Mucosa of descending colon (tissue), 3 donors: Measurements from ENCODE around the gene SHROOM1. TPM values are rescaled to one million over a fixed set of nuclear protein-coding genes. Genes with fewer than 3 reads are reported as not detected.

Experiments
- ATAC-seq: fragments of 200-7000 bp; cut with Tn5 transposase; one replicate; pipeline ENCODE4 v1.9.1; 2020; ENCODE audit warnings: mild to moderate bottlenecking, moderate library complexity
- DNase-seq, 3 donors: peaks; one replicate each; pipeline ENCODE4 v3.0.0-alpha.2; 2020
- H3K36me3 ChIP-seq: fragments of 200-600 bp; one replicate; pipeline ENCODE4 v1.8.0; 2021; ENCODE audit warnings: low read depth, mild to moderate bottlenecking
- H3K4me1 ChIP-seq: fragments of 200-600 bp; one replicate; pipeline ENCODE4 v1.8.0; 2021; ENCODE audit warnings: low read depth, mild to moderate bottlenecking
- H3K4me3 ChIP-seq: fragments of 200-600 bp; one replicate; pipeline ENCODE4 v1.8.0; 2021; ENCODE audit warnings: mild to moderate bottlenecking
- H3K9me3 ChIP-seq: fragments of 200-600 bp; one replicate; pipeline ENCODE4 v1.8.0; 2021; ENCODE audit warnings: mild to moderate bottlenecking
- intact Hi-C, 2 donors: fragments of 100-400 bp; cut with DNase I in 1 of 2; cut with micrococcal nuclease in 1 of 2; formaldehyde crosslinking; loops; one replicate each; pipeline versions ENCODE4 v1.11.0 to v1.11.1; 2022; cut with DNase I, micrococcal nuclease
- total RNA-seq, 3 donors: library from RNA; stranded (reverse); fragmentation: NEBNext Ultra II Directional in 2 of 3; extraction: Animal tissue kit (Norgen Biotek cat#: 25700) in 2 of 3; gene quantifications; one replicate each; pipeline versions ENCODE4 v1.2.1 to v1.2.4, GENCODE V29; 2021 to 2023
- TF ChIP-seq, protein P1 (sequence below): fragments of 200-600 bp; IDR thresholded peaks from one replicate; pipeline ENCODE4 v1.8.0; 2022; ENCODE audit warnings: antibody characterized with exemption, mild to moderate bottlenecking
- donor health status: DM: no; HTN: no; CAD: no; lungs with moderate emphysema.
- donor health status: DM: no; HTN: no; CAD: no.
- donor health status: DM: no; HTN: yes; CAD: no.

The SHROOM1 gene
- total RNA-seq, 3 donors from 2014 or later, result 37.3 to 93.5 (median 63.0) TPM

DNA sequence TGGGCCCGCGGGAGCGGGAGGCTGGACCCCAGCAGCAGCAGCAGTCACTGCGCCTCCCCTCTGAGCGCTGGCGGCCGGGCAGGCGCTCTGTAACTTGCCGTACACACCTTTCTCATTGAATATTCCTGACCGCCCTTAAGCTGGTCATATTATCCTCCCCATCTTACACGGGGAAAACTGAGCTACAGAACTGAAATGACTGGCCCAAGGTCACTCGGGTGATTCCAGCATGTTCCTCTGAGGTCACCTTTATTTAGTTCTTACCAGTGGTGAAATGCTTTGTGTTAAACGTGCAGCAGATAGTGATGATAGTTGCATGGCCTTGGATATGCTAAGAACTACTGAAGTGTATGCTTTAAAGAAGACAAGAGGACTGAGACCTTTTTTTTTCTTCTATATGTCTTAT lies 36.6 kb upstream of the SHROOM1 start:
- H3K36me3 ChIP-seq, result no peaks in the 10 kb centered on the region
- H3K4me3 ChIP-seq, result peak overlapping the region; percentile 79
- DNase-seq (no peak), ATAC-seq (peak; percentile 33)
- intact Hi-C loops, result loop anchor here in 1 of 2 donors (2.0 kb wide), 1 partner anchor 38 kb away; no protein-coding TSS in a partner anchor
- TF ChIP-seq, protein P1, sequence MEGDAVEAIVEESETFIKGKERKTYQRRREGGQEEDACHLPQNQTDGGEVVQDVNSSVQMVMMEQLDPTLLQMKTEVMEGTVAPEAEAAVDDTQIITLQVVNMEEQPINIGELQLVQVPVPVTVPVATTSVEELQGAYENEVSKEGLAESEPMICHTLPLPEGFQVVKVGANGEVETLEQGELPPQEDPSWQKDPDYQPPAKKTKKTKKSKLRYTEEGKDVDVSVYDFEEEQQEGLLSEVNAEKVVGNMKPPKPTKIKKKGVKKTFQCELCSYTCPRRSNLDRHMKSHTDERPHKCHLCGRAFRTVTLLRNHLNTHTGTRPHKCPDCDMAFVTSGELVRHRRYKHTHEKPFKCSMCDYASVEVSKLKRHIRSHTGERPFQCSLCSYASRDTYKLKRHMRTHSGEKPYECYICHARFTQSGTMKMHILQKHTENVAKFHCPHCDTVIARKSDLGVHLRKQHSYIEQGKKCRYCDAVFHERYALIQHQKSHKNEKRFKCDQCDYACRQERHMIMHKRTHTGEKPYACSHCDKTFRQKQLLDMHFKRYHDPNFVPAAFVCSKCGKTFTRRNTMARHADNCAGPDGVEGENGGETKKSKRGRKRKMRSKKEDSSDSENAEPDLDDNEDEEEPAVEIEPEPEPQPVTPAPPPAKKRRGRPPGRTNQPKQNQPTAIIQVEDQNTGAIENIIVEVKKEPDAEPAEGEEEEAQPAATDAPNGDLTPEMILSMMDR, result no peak
- H3K4me1 ChIP-seq, result peaks cover 14% of the 10 kb centered on the region
- H3K9me3 ChIP-seq, result no peaks in the 10 kb centered on the region

DNA sequence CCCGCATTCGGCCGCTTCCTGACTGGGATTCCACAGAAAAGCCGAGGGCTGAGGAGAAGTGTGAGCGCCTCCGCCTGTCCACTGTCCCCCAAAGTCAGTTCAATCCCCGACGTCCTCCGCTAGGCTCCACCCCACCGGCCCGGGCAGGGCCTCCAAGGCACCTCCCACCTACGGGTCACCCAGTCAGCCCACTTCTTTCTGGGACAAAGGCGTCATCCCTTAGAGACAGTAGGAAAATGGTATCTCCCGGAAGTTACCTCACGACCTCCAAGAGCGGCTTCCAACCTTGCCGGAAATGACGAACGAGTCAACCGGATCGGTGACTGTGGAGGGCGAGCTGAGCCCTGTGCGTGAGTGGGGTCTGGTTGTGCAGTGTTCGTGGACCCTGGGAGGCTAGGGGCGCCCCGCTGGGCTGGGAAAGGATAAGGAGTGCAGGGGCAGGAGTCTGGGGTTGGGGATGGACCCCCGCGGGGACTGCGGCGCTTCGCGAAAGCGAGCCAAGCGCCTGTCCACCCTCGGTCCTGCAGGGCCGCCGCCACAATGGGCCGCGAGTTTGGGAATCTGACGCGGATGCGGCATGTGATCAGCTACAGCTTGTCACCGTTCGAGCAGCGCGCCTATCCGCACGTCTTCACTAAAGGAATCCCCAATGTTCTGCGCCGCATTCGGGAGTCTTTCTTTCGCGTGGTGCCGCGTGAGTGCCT lies 36.0 kb upstream of the SHROOM1 start, which contains the start of the genes GDF9 and UQCRQ:
TSS of gene GDF9 (minus strand) at position 128 of the 704 bp plus-strand sequence. CDS start 1,936 bp downstream, outside the sequence.
TSS of gene UQCRQ (plus strand) at position 301 of the 704 bp plus-strand sequence. CDS start at position 541, 240 bp downstream.
- H3K4me3 ChIP-seq, result peak within 1 kb of the TSS; percentile 79
- H3K4me1 ChIP-seq, result peaks cover 14% of the 10 kb centered on the region
- intact Hi-C loops, result loop anchor here in 1 of 2 donors (2.0 kb wide), 1 partner anchor 38 kb away; no protein-coding TSS in a partner anchor
- TF ChIP-seq, protein P1, result no peak
- no peaks in the 10 kb centered on the region for H3K36me3 ChIP-seq
- ATAC-seq, result peak; percentile 98
- DNase-seq, result peak; percentile 96 to 97 (median 97)
- H3K9me3 ChIP-seq, result no peaks in the 10 kb centered on the region

DNA sequence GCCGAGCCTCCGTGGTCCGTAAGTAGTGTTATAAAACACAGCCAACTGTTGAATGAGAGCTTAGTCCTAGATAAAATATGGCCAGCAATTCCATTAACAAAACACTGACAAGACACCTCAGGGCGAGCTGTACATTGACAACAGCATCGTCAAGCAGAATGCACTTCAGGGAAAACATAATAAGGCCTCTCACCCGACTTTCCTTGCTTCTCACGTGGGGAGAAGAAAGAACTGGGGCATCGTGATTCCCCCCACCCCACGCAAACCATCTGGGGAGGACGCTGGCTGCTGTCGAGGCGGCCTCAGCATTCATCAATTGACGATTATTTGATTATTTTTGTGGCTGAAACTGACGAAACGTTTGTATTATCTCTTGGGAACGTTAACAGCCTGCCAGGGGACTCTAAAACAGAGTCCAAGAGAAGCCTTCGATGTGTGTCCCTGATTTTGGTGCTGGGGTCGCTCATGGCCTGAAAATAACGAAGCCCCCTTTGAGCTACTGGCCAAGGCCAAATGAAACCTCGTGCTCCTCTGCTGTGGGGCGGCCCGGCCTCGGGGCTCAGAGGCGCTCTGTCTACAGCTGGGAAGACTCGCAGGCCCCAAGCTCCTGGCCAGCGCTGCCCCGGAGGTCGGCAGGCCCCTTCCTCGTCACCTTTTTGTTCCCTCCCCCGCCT lies 35.4 kb upstream of the SHROOM1 start:
- TF ChIP-seq, protein P1, result no peak
- no peak for DNase-seq
- Histone ChIP-seq H3K36me3 (no peaks in the 10 kb centered on the region), H3K4me1 (peaks cover 14% of the 10 kb centered on the region), H3K4me3 (peak overlapping the region; percentile 79), H3K9me3 (no peaks in the 10 kb centered on the region)
- no peak for ATAC-seq
- intact Hi-C loops, result loop anchor here in 1 of 2 donors (2.0 kb wide), 1 partner anchor 37 kb away; no protein-coding TSS in a partner anchor

DNA sequence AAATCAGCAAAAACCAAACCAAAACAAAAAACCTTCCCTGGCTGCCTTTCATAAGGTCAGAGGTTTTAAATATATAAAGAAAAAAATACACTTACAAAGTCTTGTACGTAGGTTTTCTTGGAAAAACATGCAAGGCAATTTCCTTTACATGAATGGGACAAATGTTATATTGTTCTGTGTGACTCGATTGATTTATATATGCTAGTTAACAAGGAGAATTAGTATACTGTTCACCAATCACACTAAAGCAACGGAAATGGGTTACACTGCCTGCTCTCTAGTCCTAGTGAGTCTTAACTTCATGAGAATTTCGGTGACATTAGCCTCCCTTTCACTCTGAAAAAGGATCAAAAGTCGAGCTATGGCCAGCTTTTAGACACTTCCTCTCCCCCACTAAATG lies 30.3 kb upstream of the SHROOM1 start:
- H3K4me3 ChIP-seq, result no peak overlapping the region
- TF ChIP-seq, protein P1, result no peak
- intact Hi-C loops, result no loop called here
- ATAC-seq, result no peak
- no peaks in the 10 kb centered on the region for H3K9me3 ChIP-seq
- peaks cover 4% of the 10 kb centered on the region for H3K4me1 ChIP-seq
- H3K36me3 ChIP-seq, result no peaks in the 10 kb centered on the region
- no peak for DNase-seq

DNA sequence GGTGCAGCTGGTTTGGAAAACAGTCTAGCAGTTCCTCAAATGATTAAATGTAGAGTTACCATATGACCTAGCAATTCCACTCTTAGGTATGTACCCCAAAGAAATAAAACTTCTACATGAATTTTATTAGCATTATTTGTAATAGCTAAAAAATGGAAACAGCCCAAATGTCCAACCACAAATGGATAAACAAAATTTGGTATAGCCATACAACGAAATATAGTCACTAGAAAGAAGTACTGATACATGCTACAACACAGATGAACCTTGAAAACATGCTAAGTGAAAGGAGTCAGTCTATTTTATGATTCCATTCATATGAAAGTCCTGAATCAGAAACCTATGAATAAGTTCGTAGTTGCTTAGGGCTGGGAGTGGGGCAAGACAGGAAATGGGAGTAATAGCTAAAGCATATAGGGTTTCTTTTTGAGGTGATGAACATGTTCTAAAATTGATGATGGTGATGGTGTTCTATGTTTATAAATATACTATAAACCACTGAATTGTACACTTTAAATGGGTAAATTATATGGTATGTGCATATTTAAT lies 29.5 kb upstream of the SHROOM1 start:
- no peak for ATAC-seq
- intact Hi-C loops, result no loop called here
- TF ChIP-seq, protein P1, result no peak

More for the DNA sequence above, 29.5 kb upstream of the SHROOM1 start:
- H3K9me3 ChIP-seq, result no peaks in the 10 kb centered on the region
- no peaks in the 10 kb centered on the region for H3K4me1 ChIP-seq
- no peak overlapping the region for H3K4me3 ChIP-seq
- no peak for DNase-seq
- H3K36me3 ChIP-seq, result no peaks in the 10 kb centered on the region
